GM21737 (cell line): Measurements from ENCODE around the gene PARD6A.
"Not testable (repeated sequence)": the region's sequence is repeated elsewhere in the genome, so short reads cannot be mapped to it uniquely, and the experiment has no call there.

Experiments
- ATAC-seq: cut with Tn5 transposase; IDR thresholded peaks from one replicate; pipeline ENCODE4 v1.9.1; 2021; ENCODE audit warnings: mild to moderate bottlenecking, moderate library complexity; ENCODE audit not compliant: unreplicated experiment

Gene PARD6A

GRCh38 chr16:67685388-67686112 is 24.8 kb downstream of the PARD6A start:
- ATAC-seq: no peak

- not testable (repeated sequence) for ATAC-seq
Observed at GRCh38 chr16:67693517-67694285, 32.9 kb downstream of the PARD6A start.

GRCh38 chr16:67694611-67695010 is 33.9 kb downstream of the PARD6A start:
- ATAC-seq: no peak

GRCh38 chr16:67697422-67698185 is 36.8 kb downstream of the PARD6A start:
- no peak for ATAC-seq

GRCh38 chr16:67699265-67699664 is 38.5 kb downstream of the PARD6A start:
- no peak for ATAC-seq

GRCh38 chr16:67701420-67701819 is 40.7 kb downstream of the PARD6A start:
- ATAC-seq: no peak

GRCh38 chr16:67702130-67702529 is 41.4 kb downstream of the PARD6A start:
- ATAC-seq: no peak

- no peak for ATAC-seq
Observed at GRCh38 chr16:67703626-67704025, 42.9 kb downstream of the PARD6A start.

- ATAC-seq: no peak
Observed at GRCh38 chr16:67704110-67704509, 43.4 kb downstream of the PARD6A start.

- ATAC-seq: no peak
Observed at GRCh38 chr16:67707210-67707609, 46.5 kb downstream of the PARD6A start.

GRCh38 chr16:67707790-67708189 is 47.0 kb downstream of the PARD6A start:
- ATAC-seq: no peak

- ATAC-seq: no peak
Observed at GRCh38 chr16:67708368-67708771, 47.6 kb downstream of the PARD6A start.

- no peak for ATAC-seq
Observed at GRCh38 chr16:67709050-67709449, 48.3 kb downstream of the PARD6A start.

GRCh38 chr16:67710607-67711006 is 49.8 kb downstream of the PARD6A start:
- ATAC-seq: no peak
